HG02678 (cell line): ENCODE data around the gene PROM2.
"Not testable (repeated sequence)": the region's sequence is repeated elsewhere in the genome, so short reads cannot be mapped to it uniquely, and the experiment has no call there.

Experiments
- ATAC-seq: cut with Tn5 transposase; IDR thresholded peaks from one replicate; pipeline ENCODE4 v1.9.1; 2021; ENCODE audit warnings: mild to moderate bottlenecking, moderate library complexity; ENCODE audit not compliant: unreplicated experiment

The PROM2 gene

DNA sequence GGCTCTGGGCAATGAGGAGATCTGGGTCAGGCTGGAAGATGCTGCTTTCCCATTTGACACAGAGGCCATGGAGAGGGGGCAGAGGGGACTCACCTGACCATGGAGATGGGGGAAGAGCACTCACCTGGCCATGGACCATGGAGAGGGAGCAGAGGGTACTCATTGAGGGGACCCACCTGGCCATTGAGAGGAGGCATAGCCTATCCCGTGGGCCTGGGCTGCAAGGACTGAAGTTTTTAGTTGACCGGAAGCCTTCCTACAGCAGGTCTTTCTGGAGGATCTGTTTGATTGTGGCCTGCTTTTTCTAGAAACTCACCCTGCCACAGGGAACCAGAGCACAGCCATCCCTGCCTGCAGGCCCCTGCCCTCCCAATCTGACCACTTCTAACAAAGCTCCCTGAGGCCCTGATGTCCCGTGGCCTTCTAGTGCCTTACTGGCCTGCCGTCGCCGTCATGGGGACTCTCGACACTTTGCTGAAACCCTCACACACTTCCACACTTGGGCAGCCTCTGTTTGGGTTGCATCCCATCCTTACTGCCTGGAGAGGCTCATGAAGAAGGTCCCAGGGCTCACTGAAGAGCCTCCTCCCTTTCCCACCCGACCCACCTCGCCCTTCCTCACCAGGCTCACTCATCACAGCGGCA lies 5.1 kb upstream of the PROM2 start:
- no peak for ATAC-seq

DNA sequence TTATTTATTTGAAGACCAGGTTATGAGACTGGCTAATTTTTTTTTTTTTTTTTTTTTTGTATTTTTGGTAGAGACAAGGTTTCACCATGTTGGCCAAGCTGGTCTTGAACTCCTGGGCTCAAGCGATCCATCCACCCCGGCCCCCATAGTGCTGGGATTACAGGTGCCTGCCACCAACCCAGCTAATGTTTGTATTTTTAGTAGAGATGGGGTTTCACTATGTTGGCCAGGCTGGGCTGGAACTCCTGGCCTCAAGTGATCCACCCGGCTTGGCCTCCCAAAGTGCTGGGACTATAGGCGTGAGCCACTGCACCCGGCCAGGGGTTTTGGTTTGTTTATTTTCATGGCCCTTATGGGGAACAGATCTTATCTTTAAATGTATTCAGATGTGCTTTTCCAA lies 4.5 kb upstream of the PROM2 start:
- not testable (repeated sequence) for ATAC-seq

DNA sequence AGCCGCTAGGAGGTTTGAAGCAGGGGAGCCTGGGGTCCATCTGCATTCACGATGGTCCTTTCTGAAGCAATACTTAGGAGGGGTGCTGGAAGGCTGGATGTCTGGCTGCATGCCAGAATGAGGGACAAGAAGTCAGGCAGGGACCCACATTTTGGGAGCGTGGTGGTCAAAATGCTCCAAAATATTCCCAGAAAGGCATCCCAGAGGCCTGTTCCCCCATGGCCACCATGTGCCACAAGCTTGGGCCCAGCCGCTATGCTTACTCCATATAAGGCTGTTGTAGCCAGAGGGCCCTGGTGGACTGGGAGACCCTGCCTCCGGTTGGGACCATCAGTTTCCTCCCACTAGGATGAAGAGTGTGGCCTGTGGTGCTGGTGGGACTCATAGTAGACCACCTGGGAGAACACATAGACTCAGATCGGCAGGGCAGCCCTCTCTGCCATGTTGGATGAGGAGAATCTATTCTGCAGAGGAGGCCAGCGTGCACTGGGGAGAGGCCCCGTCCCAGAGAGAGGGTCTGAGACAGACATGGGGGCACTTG lies 3.6 kb upstream of the PROM2 start:
- no peak for ATAC-seq

DNA sequence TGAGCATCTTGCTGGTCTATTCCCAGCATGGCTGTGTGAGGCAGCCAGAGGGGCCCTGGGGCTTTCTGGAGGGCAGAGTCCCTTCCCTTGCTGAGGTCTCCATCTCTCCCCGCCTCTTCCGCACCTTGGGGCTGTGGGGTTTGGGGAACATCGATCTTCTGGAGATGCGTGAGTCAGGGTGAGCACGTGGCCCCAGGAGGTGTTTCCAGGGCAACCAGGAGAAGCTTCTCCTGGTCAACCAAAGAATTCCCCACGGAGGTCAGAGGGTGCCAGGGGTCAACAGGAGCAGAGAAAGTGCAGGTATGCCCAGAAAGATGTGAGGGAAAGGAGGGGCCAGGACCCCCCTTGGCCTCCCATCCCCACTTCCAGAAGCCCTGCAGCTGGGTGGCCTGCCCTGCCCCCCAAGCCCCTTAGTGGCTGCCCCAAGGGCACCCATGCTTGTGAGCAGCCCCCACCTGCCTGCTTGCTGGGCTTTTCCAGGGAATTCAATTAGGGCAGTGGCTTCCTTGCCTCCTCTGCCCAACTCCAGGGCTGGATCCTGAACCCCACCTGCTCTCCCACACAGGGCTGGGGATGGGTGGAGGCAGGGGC lies 2.8 kb upstream of the PROM2 start:
- ATAC-seq, result no peak

DNA sequence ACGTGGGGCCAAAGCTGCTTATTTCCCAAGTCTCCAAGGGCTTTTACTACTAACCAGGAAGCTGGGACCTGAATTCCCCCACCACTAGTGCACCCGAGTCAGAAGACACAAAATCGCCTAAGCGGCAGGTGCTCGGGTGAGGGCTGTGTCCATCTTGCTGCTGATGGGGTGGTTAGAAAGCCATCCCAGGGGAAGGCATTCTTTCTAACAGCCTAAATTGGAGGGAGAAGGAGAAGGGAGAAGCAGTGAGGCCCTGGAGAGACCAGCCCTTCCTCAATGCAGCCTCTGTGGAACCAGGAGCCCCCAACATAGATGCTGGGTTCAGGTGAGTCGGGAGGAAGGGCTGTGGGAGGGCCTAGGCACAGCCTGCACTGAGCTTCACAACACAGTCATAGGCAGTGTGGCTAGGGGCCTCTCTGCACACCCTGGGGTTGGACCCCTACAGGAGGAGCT lies 1.9 kb upstream of the PROM2 start:
- ATAC-seq, result no peak

DNA sequence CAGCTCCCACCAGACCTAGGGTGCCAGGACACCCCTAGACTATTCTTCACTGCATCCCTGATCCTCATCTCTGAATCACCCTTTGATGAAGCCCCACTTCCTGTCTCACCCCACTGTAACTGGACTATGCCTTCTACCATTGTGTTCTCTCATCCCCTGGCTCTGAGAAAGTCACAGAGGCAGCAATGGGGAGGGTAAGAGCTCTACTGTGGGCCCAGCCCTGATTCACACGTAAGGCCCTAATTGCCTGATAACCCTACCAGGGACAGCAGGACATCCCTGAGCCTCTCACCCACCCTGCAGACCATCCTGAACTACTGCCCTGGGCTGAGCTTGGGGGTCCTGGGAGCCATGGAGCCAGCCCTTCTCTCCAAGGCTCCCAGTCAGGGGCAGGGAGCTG lies 1.5 kb upstream of the PROM2 start:
- no peak for ATAC-seq

DNA sequence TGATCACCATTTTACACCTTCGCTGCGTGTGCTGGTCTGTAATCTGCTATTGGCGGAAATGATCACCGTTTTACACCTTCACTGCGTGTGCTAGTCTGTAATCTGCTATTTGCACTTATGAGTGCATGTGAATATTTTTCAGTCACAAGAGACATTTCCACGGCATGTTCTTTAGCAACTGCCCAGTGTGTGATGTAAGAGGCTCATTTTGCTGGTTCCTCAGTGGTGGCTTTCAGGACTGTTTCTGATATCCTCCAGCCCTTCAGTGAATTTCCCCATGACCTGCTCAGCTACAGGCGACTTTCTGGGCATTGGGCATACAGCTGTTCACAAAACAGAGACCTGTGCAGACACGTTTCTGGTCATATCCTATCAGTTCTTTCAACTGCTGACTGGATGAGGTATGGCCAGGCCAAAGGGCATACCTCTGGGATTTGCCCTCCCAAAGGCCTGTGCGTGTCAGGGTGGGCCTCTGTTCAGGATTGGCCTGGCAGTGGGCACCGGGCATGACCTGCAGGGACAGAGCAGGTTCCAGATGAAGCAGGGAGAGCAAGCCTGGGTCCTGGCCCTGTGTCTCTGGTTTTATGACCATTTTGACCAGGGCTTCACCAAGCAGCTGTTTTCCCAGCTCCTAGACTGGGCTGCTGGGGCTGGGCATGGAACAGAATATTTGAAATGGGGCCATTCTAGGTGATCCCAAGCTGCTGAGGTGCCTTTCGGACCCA lies 521 bp upstream of the PROM2 start:
- no peak for ATAC-seq

DNA sequence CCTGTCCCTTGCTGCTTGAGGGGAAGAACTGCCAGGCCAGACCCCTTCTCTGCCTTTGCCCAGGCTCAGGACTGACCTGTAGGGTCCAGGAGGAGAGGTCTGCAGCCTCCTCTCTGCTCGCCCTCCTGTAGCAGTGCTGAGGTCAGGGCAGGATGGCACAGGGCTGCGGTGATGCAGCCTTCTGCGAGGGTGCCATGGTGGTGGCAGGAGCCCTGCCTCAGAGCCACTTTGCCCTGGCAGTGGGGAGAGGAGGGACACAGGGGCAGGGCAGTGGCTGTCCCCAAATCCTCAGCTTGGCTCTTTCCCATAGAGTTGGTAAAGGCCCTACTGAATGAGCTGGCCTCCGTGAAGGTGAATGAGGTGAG lies 884 bp downstream of the PROM2 start:
- no peak for ATAC-seq

DNA sequence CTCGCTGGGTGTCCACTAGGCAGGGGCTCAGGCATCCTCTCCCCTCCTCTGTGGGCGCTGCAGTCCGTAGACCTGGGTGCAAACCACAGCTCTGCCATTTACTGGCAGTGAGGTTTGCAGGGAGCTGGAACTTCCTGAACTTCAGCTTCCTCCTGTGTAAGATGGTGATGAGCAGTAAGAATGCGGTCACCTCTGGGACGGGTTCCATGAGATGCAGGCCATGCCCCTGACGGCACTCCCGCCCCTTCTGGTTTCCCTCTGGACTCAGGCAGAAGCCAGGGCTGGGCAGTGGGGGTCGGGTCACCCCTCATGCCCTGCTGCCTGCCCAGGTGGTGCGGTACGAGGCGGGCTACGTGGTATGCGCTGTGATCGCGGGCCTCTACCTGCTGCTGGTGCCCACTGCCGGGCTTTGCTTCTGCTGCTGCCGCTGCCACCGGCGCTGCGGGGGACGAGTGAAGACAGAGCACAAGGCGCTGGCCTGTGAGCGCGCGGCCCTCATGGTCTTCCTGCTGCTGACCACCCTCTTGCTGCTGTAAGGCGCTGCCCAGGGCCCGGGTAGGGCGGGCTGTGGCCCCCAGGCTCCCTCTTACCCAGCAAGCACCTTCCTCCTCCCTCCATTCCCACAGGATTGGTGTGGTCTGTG lies 1.5 kb downstream of the PROM2 start:
- ATAC-seq, result no peak

DNA sequence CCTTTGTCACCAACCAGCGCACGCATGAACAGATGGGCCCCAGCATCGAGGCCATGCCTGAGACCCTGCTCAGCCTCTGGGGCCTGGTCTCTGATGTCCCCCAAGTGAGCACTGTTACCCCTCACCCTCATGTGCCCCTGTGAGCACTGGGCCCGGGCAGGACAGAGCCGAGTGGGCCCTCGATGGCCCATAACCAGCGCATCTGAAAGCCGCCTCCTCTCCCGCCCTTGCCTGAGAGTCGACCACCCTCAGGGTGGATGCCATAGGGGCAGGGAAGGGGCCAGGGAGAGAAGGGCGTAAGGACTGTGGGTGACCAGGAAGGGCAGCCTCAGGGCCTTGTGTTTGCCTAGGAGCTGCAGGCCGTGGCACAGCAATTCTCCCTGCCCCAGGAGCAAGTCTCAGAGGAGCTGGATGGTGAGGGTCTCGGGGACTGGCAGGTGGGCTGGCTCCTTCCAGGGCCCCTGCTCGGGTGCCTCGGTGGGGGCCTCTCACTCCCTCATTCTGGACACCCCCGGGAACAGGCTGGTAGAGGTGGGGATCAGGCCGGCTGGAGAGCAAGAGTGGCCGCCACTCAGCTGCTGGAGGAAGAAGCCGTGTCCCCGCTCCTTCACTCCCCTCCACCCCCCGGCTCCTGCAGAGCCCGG lies 2.1 kb downstream of the PROM2 start:
- no peak for ATAC-seq

DNA sequence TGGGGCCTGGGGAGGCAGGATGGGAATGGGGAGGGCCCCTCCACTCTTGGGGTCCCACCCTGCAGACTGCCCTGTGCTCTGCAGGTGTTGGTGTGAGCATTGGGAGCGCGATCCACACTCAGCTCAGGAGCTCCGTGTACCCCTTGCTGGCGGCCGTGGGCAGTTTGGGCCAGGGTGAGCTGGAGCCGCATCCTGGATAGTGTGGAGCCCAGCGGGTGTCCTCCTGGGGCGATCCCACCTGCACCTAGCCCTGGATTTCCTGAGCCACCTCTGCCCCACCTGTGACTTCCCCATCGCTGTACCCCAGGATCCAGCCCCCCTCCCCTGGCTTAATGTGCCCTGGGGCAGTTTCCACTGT lies 2.6 kb downstream of the PROM2 start:
- no peak for ATAC-seq

DNA sequence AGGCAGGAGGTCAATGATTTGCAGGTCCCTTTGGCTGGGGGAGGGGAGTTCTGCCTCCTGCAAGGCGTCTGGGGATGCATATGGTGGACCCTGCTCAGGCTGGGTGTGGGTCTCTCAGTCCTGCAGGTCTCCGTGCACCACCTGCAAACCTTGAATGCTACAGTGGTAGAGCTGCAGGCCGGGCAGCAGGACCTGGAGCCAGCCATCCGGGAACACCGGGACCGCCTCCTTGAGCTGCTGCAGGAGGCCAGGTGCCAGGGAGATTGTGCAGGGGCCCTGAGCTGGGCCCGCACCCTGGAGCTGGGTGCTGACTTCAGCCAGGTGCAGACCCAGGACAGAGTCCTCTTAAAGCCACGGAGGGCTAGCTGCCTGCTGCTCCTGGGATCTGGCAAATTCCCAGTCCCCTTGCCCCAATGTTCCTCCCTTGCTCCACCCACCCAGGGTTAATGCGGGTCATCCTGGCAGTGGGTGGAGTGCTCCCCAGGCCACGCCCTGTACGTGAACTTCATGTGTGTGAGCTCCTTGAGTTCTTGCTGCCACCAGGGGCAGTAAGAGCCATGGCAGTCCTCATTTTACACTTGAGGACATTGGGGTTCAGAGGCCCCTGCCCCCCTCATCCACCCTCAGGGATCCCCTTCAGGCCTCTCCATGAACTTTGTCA lies 3.1 kb downstream of the PROM2 start:
- ATAC-seq, result no peak

DNA sequence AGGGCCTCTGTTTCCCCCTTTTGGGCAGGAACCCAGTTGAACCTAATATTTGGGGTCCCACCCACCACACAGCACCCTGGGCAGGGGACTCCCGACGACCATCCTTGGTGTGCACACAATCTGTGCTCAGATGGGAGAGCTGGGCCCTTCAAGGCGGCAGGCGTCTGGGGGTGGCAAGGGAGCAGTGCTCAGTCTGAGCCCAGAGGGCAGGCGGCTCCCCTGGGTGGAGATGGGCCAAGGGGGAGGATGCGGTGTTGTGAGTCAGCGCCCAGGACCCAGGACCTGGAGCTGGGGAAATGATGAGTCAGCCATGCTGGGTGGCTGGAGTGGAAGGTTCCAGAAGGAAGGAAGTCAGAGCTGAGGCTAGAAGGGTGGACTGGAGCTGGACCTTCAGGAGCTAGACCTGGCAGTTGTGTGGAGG lies 3.8 kb downstream of the PROM2 start:
- ATAC-seq, result no peak

DNA sequence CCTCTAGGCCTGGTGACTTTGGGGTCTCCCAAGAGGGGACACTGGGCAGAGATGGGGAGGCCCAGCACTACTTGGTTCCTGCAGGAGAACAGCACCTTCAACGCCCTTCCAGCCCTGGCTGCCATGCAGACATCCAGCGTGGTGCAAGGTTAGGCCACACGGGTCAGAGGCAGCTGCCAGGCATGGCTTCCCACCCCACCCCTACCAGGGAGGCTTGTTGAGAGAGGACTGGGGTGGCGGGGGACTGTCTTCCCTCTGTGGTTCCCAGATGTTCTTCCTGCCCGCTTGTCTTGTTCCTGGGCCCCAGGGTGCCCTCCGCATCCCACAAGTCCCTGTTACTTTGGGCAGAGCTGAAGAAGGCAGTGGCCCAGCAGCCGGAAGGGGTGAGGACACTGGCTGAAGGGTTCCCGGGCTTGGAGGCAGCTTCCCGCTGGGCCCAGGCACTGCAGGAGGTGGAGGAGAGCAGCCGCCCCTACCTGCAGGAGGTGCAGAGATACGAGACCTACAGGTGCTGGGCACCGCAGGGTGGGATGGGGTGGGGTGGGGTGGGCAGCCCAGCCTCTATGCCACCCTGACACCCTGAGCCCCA lies 4.5 kb downstream of the PROM2 start:
- no peak for ATAC-seq

DNA sequence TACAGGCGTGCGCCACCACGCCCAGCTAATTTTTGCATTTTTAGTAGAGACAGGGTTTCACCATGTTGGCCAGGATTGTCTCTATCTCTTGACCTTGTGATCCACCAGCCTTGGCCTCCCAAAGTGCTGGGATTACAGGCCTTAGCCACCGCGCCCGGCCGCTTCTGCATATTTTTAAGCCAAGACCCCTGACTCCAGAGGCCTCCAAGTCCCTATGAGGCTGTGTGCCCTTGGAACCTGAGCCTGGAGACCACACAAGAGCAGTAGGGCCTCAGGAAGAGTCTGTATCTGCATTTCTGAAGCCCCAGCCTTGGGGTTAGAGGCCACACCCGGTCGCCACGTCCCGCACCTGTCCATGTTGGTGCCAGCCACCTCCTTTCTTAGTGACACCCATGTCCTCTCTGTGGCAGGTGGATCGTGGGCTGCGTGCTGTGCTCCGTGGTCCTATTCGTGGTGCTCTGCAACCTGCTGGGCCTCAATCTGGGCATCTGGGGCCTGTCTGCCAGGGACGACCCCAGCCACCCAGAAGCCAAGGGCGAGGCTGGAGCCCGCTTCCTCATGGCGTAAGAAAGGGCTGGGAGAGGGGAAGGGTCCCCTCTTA lies 5.3 kb downstream of the PROM2 start:
- ATAC-seq, result no peak

DNA sequence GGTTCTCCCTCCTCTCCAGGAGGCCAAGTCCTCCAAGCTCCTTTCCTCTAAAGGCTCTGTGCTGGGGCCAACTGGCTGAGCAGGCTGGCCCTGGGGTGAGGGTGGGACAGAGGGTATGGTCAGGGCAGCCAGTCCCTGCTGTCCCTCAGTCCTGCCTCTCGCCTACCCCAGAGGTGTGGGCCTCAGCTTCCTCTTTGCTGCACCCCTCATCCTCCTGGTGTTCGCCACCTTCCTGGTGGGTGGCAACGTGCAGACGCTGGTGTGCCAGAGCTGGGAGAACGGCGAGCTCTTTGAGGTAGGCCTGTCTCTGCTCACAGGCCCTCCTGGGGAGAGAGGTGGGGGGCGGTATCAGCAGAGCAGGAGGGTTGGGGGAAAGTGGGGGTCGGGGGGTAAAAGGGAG lies 6.8 kb downstream of the PROM2 start:
- ATAC-seq, result no peak

DNA sequence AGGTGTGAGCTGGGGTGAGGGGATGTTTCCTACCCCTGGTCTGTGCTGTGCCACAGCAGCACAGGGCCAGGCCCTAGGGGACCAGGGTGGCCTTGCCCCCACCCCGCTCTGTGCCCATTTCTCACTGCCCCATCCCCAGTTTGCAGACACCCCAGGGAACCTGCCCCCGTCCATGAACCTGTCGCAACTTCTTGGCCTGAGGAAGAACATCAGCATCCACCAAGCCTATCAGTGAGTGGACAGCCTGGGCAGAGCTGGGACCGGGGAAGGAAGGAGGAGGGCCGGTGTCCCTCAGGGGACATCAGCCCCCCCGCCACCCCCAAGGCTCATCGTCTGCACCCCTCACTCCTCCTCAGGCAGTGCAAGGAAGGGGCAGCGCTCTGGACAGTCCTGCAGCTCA lies 7.5 kb downstream of the PROM2 start:
- ATAC-seq, result no peak

DNA sequence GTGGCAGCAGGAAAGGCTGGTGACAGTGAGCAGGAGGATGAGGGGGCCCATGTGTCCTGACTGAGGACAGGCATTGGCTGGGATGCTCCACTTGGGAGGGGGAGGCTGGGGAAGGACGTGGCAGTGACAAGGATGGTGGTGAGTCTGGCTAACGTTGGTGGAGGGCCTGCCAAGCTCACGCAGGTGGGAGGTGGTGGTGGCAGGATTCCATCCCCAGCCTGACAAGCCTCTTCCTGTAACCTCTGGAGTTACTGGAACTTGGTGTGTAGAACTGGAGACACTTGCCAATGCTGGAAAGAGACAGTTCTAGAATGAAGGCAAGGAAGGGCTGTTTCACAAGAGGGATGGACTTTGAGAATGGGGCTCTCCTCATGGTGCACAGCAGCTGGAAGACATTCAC lies 8.2 kb downstream of the PROM2 start:
- ATAC-seq, result no peak

DNA sequence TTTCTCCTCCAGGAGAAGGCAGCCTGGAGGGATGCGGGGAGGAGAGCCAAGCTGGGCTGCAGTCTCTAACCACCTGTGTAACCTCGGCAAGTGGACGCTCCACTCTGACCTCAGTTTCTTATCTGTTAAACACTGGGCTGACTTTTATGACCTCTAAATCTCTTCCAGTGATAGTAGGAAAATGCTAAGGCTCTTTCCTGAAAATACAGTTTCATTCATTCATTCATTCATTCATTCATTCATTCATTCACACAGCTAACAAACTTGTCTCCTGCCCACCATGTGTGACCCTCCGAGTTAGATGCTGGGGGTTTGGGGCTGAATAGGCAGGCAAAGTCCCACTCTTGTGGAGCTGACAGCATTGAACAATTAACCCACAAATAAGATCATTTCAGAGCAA lies 9.3 kb downstream of the PROM2 start:
- no peak for ATAC-seq
